ENCODE data around the gene CBL.

Gene CBL

DNA sequence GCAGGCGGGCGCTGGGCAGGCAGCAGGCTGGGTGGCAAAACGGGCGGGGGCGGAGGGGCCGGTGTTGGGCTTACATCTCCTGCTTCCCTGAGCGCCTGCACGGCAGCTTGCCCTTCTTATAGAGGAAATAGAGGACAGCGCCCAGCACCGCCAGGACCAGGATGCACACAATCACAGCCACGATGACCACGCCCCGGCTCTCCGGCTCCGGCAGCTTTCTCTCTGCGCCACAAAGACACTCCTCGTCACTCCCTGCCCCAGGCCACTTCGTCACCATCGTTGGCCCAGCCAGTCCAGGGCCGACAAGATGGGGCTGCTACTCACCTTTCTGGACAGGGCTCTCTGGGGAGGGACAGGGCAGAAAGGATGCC is 104.5 kb downstream of the CBL start:
- no peak for DNase-seq (ENCODE audit: low read depth in 2 of 2)

DNA sequence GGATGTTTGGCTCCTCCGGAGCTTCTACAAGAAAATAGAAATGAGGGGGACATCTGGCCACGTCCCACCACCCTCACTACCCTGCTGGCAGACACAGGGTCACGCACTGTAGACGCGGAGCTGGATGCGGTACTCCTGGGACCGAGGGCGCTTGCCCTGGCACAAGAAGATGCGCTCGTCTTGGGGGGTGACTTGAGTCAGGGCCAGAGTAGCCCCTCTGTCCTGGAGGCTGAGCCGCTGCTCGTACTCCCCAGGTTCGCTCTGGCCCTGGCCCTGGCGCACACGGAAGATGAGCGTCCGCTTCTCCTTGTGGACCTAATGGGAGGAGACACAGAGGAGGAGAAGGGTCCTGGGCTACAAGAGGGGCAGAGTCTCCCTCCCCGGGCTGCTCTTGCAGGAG is 108.6 kb downstream of the CBL start:
- no peak for DNase-seq (ENCODE audit: low read depth in 2 of 2)

DNA sequence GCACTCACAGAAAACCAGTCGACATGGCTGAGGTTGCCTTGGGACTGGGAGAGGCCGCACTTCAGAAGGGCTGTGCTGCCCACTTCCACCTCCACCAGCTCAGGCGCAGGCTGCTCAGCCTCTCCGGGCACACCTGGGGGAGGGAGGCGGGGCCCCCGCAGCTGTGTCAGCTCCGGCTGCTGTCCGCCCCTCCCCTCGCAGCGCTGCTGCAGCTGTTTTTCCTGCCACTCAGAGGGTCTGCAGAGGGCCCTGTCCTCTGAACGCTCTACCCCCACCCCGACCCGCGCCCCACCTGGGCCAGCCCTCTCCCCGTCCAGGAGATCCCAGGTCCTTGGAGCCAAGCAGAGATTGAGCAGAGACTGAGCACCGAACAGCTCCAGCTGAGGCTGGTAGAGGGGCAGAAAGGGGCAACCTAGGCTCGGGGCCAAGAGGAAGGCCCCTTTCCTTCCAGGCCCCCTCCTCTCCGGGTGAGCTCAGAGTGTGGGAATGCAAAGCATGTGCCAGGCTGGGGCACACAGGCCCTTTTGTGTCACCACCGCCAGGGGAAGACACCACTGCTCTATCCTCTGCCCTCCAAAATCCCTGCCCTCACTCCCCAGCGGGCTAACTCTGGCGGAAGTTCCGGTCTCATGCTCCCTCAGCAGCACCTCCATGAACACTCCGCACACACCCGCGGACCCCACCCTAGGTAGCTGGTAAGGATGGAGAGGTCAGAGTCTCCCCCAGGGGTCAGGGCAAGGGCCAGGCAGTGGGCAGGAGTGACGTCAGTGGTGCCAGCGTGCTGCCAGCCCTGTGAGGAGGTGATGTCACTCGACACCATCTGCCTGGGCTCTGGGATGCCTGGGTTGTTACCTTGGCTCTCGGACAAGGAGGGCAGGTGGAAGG is 109.2 kb downstream of the CBL start:
- peak; percentile 46 to 50 for DNase-seq (ENCODE audit: low read depth in 2 of 2)

DNA sequence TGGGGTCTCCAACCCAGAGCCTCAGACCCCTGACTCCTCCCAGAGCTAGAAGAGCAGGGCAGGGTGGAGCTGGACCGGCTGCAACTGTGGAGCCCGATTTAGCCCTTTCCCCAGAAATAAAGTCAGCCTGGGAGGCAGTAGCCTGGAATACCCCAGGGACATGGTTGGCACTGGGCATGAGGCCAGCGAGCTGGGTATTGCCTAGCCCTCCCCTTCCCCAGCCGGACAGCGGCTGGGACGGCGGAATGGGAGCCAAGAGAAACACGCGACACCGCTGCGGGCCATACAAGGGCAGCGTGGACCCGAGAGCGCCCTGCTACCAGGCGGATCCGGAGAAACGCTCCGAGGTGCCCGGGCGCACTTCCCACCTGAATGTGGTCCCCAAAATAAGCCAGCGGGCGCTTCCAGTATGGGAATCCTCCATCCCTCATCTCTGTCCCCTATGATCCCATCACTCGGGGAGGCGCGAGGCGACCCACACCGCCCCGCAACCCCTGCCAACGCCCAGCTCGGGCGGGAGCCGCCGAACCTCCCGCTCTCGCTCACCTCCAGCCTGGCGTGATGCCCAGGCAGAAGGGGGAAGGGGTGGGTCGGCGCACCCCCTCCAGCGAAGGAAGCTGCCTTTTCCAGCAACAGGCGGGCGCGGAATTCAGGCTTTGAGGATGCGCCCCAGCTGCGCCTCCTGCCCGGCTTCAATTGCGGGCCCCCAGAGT is 110.0 kb downstream of the CBL start:
- DNase-seq (ENCODE audit: low read depth in 2 of 2): no peak

DNA sequence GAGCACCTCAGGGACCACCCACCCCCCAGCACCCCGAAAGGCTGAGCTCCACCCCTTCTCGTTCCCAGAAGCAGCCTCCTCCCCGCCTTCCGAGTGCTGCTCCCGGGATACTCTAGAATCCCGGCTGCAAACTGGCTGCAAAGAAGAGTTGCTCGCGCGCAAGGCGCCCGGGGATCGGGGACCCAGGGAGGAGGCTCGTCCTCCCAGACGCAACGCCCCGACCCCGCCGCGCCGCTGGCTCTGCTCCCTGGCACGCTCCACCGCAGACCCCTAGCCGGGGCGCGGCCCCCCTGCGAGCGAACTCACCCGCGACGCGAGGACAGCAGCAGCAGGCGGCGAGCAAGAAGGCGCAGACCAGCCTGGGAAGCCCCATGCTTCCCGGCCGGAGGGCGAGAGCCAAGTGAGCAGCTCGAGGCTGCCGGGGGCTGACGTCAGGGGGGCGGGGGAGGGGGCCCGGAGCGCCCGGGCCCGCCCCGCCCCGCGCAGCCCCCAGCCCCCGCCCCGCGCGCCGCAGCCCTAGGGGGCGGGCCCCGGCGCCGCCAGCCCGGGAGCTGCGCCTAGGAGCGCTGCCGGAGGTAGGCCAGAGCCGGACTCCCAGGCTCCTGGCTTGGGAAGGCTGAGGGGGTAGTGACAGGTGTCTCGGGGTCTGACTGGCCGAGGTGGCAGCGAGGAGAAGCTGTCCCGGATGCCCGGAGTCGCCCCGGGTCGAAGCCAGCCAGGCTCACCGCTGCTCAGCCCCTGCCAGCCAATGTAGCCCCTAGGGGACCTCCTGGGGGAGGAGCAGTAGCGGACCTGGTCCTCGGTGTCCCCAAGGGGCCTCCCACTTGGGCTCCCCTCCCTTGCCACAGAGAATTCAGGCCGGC is 110.8 kb downstream of the CBL start, which contains the start of gene MCAM:
TSS of gene MCAM (minus strand) at position 402 of the 863 bp plus-strand sequence. CDS start at position 373, 29 bp downstream.
- no peak for DNase-seq (ENCODE audit: low read depth in 2 of 2)

DNA sequence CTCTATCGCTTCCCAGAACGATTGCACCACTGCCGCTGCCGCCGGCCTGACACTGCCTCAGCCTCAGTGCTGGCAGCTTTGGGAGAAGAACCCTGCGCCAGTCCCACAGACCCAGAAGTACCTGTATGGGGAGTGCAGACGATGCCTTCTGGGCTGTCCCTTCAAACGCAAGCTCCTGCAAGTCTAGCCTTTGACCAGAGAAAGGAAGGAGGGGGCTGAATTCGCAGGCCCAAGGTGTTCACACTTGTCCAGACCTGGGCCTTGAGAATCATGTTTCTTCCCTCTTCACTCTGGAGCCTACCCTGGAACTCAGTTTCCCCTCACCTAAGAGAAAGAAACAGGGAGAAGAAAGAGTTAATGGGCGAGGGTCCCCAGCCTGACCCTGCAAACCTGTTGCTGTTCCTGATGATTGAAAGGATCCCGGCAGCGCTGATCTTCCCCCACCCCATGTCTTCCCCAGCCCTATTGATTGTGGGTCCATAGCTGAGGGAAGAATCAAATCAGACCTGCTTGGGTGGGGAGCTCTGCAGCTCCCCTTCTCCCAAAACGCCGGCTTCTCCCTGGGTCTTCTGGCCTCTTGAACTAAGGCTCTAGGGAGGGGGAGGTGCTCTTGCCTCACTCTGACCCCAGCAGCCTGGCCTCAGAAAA is 111.6 kb downstream of the CBL start:
- DNase-seq (ENCODE audit: low read depth in 2 of 2): no peak

DNA sequence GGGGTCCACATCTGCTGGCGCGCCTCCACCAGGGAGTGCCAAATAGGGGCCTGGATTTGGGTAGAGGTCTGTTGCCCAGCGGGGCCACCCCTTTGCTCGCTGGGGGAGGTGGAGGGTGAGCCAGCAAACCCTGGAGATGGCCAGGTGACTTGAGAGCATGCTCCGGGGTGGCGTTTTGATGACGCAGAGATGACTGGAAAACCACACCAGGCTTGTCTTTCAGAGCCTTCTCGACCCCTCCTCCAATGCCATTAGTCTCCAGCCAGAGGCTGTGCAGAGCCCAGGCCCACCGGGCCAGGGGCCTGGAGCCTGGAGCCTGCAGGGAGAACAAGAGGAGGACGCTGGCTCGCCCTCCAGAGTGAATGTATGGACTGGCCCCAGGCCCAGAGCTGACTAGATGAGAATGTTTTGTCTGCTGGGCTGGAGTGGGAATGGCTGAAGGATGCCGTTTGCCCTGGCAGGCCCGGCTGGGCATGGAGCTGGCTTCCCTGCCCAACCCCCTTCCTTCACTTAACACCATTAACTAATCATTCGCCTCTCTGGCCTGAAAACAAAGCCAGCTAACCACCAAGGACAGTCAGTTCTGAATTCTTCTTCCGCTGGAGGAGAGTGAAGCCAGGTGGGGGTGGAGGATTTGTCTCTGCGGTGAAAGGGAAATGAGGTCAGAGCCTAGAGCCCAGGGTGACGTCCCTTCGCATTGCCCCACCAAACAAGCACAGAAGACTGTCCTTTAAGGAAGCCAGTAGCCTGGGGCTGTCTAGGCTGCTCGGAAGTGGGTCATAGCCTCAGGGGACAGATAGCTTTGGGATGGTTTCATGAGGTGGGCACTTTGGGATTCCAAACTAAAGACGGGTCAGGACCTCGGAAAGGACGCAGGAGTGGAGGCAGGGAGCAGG is 112.3 kb downstream of the CBL start:
- DNase-seq (ENCODE audit: low read depth in 2 of 2): no peak

DNA sequence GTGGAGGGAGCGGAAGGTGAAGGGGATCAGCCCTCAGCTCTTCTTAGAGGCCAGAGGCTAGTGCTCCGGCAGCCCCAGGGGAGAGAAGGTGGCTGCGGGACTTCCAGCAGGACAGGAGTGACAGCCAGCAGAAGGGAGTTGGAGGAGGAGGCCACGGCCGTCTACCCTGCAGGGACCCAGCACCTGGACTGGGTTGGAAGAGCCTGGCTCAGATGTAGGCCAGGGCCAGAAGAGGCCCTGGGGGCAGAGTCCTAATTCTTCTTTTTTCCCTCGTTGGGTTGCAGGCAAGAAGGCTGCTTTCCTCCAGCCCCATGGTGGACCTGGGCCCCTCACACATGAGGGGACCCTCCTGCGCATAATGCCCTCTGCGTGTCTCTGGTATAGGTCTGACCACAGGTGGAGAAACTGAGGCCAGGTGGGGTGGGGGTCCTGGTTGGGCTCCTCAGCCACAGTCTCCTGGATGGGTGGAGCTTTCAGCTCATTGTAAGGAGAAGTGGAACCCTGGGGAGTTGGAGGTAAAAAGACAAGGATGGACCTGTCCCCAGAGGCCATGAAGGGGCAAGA is 113.1 kb downstream of the CBL start:
- DNase-seq (ENCODE audit: low read depth in 2 of 2): no peak

DNA sequence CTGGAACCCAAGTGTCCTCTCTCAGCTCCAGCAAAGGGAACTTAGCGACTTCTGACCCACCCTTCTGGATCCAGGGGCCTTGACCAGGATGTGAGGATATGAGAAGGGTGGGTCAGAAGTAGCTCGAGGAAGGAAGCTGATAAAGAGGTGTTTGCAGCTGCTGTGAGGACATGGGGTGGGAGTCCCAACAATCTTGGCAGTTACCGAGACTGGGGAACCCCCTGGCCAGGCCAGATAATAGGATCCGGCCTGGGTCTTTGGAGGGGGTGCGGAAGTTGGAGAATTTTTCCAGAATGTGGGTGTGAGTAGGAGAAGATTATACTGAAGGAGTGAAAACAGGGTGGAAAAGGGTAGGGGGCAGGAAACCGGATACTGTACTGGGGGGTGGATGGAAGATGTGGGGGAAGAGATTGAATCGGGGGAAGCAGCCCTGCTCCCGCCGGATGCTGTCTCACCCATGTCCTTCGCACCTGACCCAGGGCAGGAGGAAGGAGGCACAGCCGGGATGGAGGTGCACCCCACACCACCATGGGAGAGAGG is 113.6 kb downstream of the CBL start:
- no peak for DNase-seq (ENCODE audit: low read depth in 2 of 2)

DNA sequence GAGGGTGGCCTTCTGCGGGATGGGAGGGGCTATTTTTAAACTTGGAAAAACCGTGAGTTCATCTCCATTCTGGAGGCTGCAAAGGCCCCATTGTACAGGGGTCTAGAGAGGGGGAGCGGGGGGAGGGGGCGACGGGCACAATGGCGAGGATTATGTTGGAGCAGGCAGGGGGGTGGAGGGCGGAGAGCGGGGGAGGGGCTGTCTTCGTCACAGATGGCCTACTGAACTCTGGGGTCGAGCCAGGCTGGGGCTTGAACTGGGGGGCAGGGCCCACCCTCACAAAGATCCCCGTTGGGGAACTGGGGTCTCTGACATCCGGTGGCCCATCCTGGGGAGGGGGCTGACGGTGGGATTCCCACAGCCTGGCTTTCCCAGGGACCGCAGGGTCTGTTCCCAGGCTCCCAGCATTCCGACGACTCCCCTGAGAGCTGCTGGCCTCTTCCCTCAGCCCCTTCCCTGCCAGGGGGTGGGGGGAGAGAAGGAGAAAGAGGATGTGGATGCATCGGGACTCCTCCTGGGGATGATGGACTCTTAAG is 114.2 kb downstream of the CBL start:
- DNase-seq (ENCODE audit: low read depth in 2 of 2): no peak

DNA sequence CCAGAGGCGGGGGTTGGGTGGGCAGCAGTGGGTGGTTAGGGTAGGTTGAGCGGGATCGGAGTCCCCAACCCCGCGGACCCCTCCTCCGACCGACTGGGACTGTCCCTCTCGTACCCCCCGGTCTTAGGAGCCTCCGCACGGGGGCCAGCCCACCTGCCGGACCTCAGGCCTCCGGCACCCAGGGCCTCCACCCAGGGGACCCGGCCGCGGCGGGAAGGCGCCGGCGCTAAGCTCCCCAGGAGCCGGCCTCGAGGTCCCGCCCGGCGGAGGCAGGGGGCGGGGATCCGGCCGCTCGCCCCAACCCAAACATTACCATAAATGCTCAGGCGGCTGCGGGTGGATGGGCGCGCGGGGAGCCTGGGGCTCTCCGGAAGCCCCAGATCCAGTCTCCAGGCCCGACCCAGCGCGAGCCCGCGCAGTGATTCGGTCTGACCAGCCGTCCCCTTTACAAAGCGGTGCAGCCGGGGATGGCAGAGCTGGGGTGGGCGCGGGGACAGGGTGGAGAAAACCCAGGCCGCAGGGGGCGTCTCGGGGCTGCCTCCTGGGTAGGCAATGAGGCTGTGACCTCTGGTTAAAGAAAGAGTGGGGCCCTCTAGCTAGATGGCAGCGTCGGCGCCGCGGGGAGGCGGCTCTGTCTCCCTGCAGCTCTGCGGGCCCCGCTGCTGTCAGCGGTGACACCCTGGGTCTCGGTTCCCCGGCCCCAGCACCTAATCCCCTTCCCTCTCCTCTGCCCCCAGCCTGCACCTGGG is 114.8 kb downstream of the CBL start:
- DNase-seq (ENCODE audit: low read depth in 2 of 2): peak in 1 of 2 donors; percentile 41

DNA sequence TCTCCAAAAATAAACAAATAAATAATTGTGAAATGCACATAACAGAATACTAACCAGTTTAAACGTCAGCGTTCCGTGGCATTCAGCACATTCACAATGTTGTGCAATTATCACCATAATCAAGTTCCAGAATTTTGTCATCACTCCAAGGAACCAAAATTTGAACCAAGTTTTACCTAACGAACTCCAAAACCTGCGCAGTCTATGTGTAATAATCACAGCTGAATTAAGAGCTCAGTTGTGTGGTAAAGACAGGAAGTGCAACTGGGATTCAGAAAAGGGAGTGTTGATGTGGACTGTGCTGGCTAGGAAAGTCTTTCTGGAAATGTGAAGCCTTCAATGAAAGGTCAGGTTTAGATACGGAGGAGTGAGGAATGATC is 116.2 kb downstream of the CBL start:
- no peak for DNase-seq (ENCODE audit: low read depth in 2 of 2)

DNA sequence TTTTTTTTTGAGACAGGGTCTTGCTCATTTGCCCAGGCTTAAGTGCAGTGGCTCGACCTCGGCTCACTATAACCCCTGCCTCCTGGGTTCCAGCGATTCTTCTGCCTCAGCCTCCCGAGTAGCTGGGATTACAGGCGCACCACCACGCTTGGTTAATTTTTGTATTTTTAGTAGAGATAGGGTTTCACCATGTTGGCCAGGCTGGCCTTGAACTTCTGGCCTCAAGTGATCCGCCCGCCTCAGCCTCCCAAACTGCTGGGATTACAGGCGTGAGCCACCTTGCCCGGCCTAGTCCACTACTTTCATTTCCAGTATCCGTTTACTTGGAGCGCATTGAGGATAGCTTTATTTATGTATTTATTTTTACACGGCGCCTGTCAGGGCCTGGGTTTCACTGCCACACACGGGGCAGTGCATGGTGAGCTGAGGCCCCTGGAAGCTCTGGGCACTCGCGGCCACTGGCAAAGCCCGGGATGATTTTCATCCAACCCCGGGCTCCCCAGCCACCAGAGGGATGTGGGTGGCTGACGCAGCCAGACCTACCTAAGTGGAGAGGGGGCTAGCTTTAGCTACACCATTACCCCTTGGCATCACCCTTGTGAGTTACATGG is 116.9 kb downstream of the CBL start:
- no peak for DNase-seq (ENCODE audit: low read depth in 2 of 2)

DNA sequence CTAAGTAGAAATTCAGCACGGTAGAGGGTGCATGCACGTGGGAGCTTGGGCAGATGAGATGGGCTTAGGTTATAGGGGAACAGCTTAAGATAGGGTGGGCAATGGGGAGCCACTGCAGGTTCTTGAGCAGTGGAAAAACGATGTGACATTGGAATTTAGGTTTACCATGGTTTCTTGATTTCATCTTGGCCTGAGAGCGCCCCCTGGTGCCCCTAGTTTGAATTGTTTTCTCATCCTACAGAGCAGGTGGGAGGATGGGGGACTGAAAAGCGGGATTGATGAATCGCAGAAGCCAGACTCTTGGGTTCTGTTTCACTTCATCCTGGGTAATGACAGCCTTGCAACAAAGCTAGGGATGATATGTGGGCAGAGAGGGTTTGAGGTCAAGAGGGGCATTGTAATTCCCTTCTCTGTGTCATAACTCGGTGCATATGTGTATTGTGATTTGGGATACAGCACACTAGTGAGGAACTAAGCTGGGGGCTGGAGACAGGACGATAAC is 117.4 kb downstream of the CBL start:
- DNase-seq (ENCODE audit: low read depth in 2 of 2): peak; percentile 73 to 80

DNA sequence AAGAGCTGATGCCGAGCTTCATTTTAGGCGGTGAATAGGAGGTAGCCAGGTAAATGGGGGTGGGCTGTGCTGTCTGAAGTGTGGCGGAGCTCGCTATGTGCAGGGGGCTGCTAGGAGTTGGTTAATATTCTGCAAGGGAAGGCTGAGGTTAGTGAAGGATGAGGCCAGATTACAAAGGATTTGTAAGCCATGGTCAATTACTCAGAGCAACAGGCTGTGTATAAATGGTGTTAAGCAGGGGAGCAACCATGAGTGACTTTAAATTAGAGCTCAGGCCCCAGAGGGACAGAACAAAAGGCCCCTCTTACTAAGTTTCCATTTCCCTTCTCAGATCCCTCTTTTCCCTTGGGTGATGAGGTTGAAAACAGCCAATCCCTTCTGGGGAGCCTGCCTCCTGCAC is 118.0 kb downstream of the CBL start:
- no peak for DNase-seq (ENCODE audit: low read depth in 2 of 2)

DNA sequence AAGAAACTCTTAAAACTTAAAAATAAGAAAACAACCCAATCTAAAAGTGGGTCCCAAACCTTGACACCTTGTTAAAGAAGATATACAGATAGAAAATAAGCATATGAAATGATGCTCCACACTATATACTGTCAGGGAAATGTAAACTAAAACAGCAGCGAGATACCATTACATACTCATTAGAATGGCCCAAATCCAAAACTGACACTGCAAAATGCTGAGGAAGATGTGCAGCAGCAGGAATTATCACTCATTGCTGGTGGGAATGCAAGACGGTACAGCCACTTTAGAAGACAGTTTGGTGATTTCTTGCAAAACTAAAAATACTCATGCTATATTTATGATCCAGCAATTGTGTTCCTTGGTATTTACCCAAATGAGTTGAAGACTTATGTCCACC is 123.2 kb downstream of the CBL start:
- DNase-seq (ENCODE audit: low read depth in 2 of 2): no peak

DNA sequence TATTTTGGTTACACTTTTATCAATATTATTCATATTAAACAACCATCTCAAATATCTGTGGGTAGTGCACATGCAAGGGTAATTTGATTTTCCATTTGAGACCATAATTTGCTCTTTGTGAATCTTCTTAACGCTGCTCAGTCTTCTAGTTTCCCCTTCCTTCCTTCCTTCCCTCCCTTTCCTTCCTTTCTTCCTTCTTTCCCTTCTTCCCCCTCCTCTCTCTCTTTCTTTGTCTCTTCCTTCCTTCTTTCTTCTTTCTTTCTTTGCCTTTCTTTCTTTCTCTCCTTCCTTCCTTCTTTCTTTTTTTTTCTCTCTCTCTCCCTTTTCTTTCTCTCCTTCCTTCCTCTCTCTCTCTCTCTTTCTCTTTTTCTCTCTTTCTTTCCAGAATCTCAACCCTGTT is 124.1 kb downstream of the CBL start:
- DNase-seq (ENCODE audit: low read depth in 2 of 2): no peak

DNA sequence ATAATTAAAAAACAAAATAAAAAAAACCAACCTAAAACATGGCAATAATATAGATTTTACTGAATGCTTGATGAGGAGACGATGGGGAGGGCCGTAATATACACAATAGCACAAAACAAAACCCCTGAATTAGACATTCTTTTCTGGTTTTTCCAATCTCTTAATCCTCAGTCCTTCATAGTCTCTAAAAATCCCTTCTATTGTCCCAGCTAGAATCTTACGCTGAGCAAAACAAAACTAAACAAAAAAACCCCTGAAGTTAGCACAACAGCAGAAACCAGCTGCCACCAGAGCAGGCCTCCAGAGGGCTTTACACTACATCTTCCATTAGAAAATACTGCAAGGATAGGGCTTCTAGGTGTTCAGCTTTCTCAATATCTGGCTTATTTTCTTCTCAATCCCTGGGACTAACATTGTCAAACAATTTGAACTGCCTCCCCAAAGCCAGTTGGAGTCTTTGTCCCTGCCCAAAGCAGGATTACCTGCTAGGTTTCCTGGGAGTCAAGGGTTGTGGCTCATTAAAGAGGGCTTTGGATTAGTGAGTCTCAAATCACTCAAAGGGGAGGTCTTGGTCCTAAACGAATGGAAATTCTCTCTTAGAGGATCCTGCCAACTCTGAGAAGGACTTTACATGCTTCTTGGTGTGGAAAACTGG is 126.1 kb downstream of the CBL start:
- no peak for DNase-seq (ENCODE audit: low read depth in 2 of 2)

All from stimulated activated CD4-positive, alpha-beta T cell treated with anti-CD3 and anti-CD28 coated beads, Interleukin-1b, Interleukin-23, amount 100 ng/mL, for 4 hours (primary cell).